Skeletal muscle tissue (tissue), 4 donors: ENCODE data around the gene DAPP1. TPM values are rescaled to one million over a fixed set of nuclear protein-coding genes. Genes with fewer than 3 reads are reported as not detected.
A peak's percentile ranks its signal among the peaks of the same experiment; 100 is the strongest.

Experiments
- H3K27ac ChIP-seq: one replicate; pipeline ENCODE4 v1.7.0; 2013; ENCODE audit warnings: mild to moderate bottlenecking, low read depth, low read length, inconsistent platforms
- H3K27me3 ChIP-seq, 3 donors: one replicate each; pipeline ENCODE4 v1.7.0; 2013; ENCODE audit warnings: low read length in 3 of 3; ENCODE audit not compliant: control insufficient read depth in 3 of 3, insufficient read depth in 3 of 3
- H3K36me3 ChIP-seq, 3 donors: one replicate each; pipeline ENCODE4 v1.7.0; 2013; ENCODE audit warnings: low read length in 3 of 3; ENCODE audit not compliant: control insufficient read depth in 3 of 3, insufficient read depth in 3 of 3
- H3K4me1 ChIP-seq, 3 donors: one replicate each; pipeline ENCODE4 v1.7.0; 2013; ENCODE audit warnings: low read length in 3 of 3, mild to moderate bottlenecking in 3 of 3; ENCODE audit not compliant: control insufficient read depth in 3 of 3, insufficient read depth in 3 of 3
- H3K4me3 ChIP-seq, 3 donors: one replicate each; pipeline ENCODE4 v1.7.0; 2013; ENCODE audit warnings: low read length in 3 of 3
- H3K9ac ChIP-seq, 3 donors: one replicate each; pipeline ENCODE4 v1.7.0; 2013; ENCODE audit warnings: low read length in 3 of 3, mild to moderate bottlenecking in 3 of 3, moderate library complexity in 2 of 3, low read depth in 1 of 3
- H3K9me3 ChIP-seq, 3 donors: one replicate each; pipeline ENCODE4 v1.7.0; 2013; ENCODE audit warnings: low read length in 3 of 3; ENCODE audit not compliant: control insufficient read depth in 3 of 3
- total RNA-seq: library from RNA; depleted of rRNA; stranded (reverse); fragments of >200 nt; gene quantifications from one replicate; pipeline ENCODE4 v1.2.3, GENCODE V29; 2014
- donor health status: Osteomylitis.

DAPP1 gene
- total RNA-seq, 1 donor from 2014 or later = 1.6 TPM

DNA sequence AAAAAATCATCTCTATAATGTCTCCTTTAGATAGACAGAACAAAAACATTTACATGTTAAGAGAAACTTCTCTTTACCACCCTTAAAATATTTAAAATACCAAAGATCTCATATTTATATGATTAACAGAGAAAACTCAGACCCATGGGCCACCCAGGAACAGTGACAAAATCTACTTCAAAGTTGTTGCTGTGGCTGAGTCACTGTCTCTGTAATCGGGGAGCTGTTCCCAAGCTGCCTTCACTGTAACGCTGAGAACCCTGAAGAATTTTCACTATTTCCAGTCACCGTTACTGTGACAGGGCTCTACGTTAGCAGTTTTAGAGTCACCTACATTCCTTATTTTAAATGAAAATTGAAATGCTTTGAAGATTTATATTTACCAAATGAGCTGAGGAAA lies 9.0 kb upstream of the DAPP1 start:
- no peak overlapping the region for H3K27ac ChIP-seq

DNA sequence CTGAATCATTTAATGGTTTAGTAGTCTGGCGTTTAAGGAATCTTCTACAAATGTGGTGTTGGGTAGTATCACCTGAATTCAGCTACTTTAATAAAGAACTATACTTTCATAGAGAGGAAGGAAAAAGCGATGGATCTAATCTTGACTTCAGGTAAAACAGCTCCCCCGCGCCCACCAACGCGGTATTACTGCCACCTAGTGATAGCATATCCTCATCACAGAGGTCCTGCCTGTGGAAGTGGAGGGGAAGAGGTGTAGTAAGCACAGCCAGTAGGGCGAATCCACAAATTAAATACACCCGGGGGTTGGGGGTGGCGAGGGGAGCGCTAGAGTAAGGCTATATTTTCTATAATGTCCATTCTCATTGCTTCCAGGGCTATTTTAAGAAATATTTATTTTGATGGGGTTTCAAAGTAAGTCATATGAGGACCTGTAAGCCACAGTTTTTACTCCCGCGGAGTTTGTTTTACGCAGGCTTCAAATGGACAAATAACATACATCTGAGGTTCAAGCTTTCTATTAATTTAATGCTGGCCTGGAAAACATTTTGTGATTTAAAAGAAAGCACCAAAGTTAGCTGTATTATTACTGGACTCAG lies 8.3 kb upstream of the DAPP1 start:
- peaks cover 9 to 21% (median 15%) of the 10 kb centered on the region in 3 donors for H3K4me1 ChIP-seq
- no peaks in the 10 kb centered on the region for H3K36me3 ChIP-seq
- H3K27ac ChIP-seq = no peak overlapping the region
- peak overlapping the region in 1 of 3 donors; percentile 27 for H3K9ac ChIP-seq
- no peaks in the 10 kb centered on the region for H3K27me3 ChIP-seq
- no peak overlapping the region for H3K4me3 ChIP-seq
- no peaks in the 10 kb centered on the region for H3K9me3 ChIP-seq

More for the DNA sequence above, 9.0 kb upstream of the DAPP1 start:
- Histone ChIP-seq H3K9ac (peak overlapping the region in 2 of 3 donors; percentile 27 to 33), H3K27me3 (no peaks in the 10 kb centered on the region), H3K4me3 (no peak overlapping the region), H3K36me3 (no peaks in the 10 kb centered on the region), H3K4me1 (peaks cover 13 to 23% (median 15%) of the 10 kb centered on the region in 3 donors), H3K9me3 (no peaks in the 10 kb centered on the region)

DNA sequence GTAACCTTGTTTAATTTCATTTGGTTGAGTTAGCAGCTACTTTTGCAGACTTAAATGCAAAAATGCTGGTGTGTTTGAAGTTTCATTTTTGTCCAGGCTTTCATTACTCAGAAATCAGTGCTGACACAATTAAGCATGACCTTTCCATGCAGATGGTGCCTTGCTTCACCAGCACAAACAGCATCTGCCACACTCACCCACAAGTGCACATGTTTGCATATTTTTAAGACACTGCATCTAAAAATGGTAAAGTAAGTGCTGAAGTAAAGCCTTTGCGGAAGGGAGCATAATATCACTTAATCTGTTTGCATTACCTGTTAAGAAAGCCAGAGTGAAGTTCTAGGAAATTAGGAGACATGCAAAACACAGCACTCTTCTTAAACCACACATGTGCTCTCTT lies 7.3 kb upstream of the DAPP1 start:
- Histone ChIP-seq H3K4me1 (peaks cover 5 to 13% (median 9%) of the 10 kb centered on the region in 3 donors), H3K9me3 (no peaks in the 10 kb centered on the region), H3K27ac (no peak overlapping the region), H3K9ac (no peak overlapping the region), H3K4me3 (no peak overlapping the region), H3K36me3 (no peaks in the 10 kb centered on the region), H3K27me3 (no peaks in the 10 kb centered on the region)

DNA sequence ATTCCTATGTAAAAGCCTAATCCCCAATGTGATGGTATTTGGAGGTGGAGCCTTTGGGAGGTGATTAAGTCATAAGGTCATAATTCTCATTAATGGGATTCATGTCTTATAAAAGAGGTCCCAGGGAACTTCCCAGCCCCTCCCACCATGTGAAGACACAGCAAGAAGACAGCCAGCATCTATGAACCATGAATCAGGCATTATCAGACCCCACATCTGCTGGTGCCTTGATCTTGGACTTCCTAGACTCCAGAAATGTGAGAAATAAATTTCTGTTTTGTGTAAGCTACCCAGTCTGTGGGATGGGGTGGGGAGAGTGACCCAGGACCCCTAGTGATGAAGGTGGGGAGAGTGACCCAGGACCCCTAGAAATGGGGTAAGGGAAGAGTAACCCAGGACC lies 6.1 kb upstream of the DAPP1 start:
- H3K9me3 ChIP-seq = no peaks in the 10 kb centered on the region
- H3K27ac ChIP-seq = no peak overlapping the region
- no peaks in the 10 kb centered on the region for H3K36me3 ChIP-seq
- H3K27me3 ChIP-seq = no peaks in the 10 kb centered on the region
- H3K4me1 ChIP-seq = peaks cover 5 to 12% (median 9%) of the 10 kb centered on the region in 3 donors
- H3K9ac ChIP-seq = no peak overlapping the region
- no peak overlapping the region for H3K4me3 ChIP-seq

DNA sequence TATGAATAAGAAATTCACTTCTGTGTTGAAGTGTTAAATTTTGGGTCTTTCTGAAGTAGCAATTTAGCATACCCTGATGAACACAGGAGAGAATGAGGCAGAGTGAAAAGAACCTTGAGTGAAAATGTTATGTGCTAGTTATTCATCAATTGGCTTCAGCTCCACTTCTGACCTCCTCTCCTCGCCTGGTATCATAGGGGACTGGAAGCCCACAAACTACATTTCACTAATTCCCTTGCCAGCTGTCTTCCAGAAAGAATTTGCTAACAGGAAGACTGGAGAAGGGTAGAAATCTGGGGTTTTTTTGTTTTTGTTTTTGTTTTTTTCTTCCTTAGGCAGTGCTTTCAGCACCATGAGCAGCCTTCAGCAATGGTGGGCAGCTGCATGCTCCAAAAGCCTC lies 5.5 kb upstream of the DAPP1 start:
- Histone ChIP-seq H3K27ac (no peak overlapping the region), H3K9me3 (no peaks in the 10 kb centered on the region), H3K9ac (no peak overlapping the region), H3K36me3 (no peaks in the 10 kb centered on the region), H3K4me3 (no peak overlapping the region), H3K4me1 (peaks cover 5 to 9% (median 9%) of the 10 kb centered on the region in 3 donors), H3K27me3 (no peaks in the 10 kb centered on the region)

DNA sequence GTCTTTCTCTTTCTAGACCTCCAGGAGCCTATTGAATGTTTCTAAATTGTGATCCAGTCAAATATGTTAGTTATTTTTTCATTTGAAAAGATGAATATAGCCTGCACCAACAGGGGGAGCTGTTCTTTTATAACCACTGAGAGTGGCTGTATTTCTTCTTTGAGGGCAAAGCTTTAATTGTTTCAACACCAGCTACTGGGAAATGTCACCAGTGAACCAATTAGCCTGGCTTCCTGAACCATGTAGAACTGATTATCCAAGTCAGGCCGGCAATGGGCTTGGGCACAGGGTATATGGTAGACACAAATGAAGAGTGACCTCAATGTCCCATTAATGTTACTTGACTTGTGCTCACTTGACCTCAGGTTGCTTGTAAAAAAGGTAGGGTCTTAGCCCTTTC lies 4.8 kb upstream of the DAPP1 start:
- Histone ChIP-seq H3K27me3 (no peaks in the 10 kb centered on the region), H3K9ac (no peak overlapping the region), H3K4me3 (no peak overlapping the region), H3K4me1 (peaks cover 3% of the 10 kb centered on the region in 3 donors), H3K9me3 (no peaks in the 10 kb centered on the region), H3K27ac (no peak overlapping the region), H3K36me3 (no peaks in the 10 kb centered on the region)

DNA sequence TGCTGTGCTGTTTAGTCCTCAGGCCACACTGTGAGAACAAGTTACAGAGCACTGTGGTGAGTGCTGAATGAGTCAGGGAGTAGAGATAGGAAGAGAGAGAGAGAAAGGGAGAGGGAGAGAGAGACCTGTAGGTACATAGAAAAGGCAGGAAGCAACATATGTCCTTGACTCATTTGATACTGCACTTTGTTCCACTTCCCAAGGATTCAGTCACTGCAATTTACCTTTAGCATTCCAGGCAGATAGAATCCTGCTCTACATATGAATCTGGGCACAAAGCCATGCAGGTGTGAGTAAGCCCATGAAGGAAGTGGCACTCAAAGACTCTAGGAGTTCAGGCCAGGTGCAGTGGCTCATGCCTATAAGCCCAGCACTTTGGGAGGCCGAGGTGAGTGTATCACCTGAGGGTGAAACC lies 1.0 kb upstream of the DAPP1 start:
- Histone ChIP-seq H3K27ac (no peak overlapping the region), H3K36me3 (no peaks in the 10 kb centered on the region)

DNA sequence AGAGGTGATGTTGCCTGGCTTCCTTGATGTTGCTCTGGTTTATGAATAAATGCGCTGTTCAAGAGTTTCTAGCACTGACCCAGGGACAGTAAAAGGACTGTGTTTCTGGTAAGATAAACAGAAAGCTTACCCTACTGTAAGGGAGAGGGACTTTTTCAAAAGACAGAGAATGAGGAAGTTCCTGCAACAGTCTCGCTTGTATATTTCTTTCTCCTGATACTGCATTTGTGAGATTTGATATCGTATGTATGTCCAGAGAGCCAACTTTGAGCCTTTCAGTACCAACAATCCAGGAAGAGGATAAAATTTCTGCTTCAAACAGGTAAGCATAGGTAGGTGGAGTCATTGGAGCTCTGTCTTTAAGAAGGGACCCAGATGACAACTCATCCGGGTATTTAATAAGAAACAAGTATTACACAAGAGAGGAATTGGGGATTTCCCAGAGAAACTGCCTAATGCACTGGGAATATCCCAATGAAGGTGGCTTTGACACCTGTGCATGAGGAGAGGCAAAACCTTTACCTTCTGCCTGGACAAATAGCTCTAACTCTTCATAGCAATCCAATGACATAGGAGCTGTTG lies 773 bp downstream of the DAPP1 start:
- Histone ChIP-seq H3K36me3 (no peaks in the 10 kb centered on the region), H3K27me3 (no peaks in the 10 kb centered on the region), H3K4me3 (peak overlapping the region in 1 of 3 donors; percentile 14), H3K9me3 (no peaks in the 10 kb centered on the region), H3K4me1 (no peaks in the 10 kb centered on the region), H3K27ac (no peak overlapping the region), H3K9ac (no peak overlapping the region)

More for the DNA sequence above, 1.0 kb upstream of the DAPP1 start:
- Histone ChIP-seq H3K4me1 (no peaks in the 10 kb centered on the region), H3K4me3 (no peak overlapping the region), H3K9me3 (no peaks in the 10 kb centered on the region), H3K27me3 (no peaks in the 10 kb centered on the region), H3K9ac (no peak overlapping the region)

DNA sequence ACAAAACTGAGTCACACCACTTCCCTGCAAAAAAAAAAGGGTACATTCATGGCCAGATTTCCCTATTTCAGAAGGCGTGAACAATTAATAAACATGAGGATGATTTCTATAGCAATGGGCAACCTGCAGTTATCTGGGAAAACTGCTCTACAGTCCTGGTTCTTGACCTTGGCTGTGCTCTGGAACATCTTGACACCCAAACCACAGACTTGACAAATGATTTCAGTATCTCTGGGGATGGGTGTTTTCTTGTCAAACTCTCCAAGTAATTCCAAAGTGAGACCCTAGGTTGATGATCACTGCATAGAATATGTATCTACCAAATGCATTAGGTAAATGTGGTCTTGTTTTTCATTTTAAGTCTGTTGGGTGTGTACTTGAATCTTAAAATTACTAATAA lies 2.0 kb downstream of the DAPP1 start:
- H3K4me3 ChIP-seq = no peak overlapping the region
- no peak overlapping the region for H3K9ac ChIP-seq
- H3K27ac ChIP-seq = no peak overlapping the region
- H3K36me3 ChIP-seq = no peaks in the 10 kb centered on the region
- no peaks in the 10 kb centered on the region for H3K27me3 ChIP-seq
- no peaks in the 10 kb centered on the region for H3K9me3 ChIP-seq
- no peaks in the 10 kb centered on the region for H3K4me1 ChIP-seq

DNA sequence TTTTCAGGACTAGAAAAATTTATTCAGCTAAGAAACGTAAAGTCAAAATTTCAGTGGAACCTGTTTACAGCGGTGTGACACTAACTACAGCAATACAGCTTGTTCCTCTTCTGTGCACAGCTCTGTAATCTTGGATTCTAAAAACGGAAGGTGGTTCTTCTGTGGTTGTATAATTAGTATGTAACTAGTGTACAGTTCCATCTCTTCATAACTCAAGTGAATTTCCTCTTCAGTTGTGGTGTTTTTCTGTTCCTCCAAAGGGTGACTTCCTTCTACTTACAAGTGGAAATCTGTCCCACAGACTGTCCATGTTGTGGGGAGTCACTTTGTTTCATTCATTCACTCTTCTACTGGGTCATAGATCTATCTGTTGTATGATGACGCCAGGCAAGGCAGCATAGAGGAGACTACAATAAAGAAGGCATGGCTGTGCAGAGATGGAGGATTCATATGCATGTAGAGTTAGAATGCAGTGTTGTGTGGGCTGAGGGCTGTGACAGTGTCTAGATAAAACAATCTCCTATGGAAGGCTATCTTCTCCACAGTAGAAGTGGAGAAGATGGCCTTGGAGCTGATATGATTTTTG lies 5.4 kb downstream of the DAPP1 start:
- Histone ChIP-seq H3K4me3 (no peak overlapping the region), H3K27ac (no peak overlapping the region), H3K27me3 (no peaks in the 10 kb centered on the region), H3K9ac (no peak overlapping the region), H3K9me3 (no peaks in the 10 kb centered on the region), H3K36me3 (no peaks in the 10 kb centered on the region), H3K4me1 (no peaks in the 10 kb centered on the region)
